HG03045 (cell line): Measurements from ENCODE around the gene TM9SF3.

Source experiments
- ATAC-seq: cut with Tn5 transposase; IDR thresholded peaks from one replicate; pipeline ENCODE4 v1.9.1; 2021; ENCODE audit warnings: mild to moderate bottlenecking, moderate library complexity; ENCODE audit not compliant: unreplicated experiment

TM9SF3 gene

DNA sequence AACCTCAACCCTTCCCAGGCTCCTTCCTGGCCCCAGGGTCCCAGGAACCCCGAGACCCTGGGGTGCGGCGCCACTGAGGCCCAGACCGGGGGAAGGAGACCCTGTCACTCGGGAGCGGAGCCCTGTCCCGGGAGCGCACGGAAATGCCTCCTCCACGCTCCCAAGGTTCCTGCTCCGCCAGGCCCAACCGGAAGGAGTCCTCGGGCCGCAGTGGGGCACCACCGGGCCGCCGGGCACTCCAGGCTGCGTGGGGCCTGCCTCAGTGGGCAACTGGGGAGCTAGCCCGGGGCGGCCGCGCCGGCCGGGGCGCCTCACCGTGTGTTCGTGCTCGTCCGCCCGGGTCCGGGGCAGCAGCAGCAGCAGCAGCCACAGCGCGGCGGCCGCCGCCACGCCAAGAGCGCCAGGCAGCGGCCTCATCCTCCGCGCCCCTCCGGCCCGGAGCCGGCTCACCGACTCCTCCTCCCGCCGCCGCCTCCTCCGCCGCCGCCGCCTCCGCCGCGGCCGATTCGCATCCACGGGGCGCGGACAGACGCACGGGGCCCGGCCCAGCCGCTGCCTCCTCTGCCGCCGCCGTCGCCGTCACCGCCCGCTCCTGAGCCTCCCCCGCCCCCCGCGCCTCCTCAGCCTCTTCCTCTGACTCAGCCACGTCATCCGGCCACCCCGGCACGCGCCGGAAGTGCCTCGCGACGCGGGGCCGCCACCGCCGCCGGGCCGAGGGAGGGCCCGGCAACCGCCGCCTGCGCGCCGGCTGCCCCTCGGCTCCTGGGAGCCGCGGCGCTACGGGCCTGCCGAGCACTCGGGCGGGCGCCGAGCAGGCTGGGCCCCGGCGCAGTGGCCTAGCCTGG, at the start of gene TM9SF3:
Gene TM9SF3 (minus strand): TSS at position 594 of the 845 bp plus-strand sequence. CDS start 177 bp downstream, at position 417.
- ATAC-seq, result peak; percentile 77

DNA sequence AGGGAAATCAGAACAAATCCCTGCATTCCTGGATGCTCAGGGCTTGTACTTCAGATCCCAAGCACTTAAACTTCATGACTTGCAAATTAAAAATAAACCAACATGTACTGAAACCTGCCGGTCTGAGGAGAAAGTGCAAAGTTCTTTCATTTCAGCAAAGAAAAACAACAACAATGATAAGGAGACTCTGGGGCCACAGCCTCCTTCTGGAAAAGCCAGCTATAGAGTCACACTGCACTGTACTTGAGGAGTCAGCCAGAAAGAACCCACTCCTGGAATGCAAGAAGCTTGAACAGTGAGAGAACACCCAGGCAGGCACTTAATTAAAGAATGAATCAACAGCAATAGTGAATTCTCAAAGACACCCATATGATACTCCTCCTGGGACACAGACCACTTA, 49.7 kb upstream of the TM9SF3 start:
- ATAC-seq, result no peak

DNA sequence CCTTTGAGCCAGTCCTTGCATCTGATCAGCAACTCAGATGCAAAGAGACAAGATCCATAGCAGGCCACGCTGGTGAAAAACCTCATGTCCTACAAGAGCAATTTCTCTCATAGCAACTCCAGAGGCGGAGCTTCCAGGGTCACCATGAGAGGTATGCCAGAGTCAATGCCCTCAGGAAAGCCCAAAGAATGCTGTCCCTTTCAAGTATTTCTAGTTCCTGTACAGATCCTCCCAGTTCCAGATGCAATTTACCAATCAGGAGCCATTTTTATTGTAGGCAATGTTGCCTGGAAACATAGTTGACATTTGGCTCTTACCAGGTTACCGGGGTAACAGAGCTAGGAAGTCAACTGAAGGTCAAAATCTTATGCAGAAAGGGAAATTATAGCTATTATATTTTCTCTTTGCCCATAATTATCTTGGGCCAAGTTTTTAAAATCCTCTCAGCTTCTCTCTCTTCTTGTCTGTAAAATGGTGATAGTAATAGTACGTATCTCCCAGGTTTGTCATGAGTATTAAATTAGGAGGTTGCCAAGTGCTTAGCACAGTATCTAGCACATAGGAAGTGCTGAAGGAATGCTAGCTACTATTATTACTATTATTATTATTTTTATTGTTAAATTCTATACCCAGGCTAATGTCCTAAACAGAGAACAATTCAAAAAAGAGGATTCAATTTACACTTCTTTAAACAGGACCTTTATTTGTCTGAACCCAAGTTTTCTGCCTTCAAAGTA, 46.3 kb upstream of the TM9SF3 start:
- ATAC-seq, result no peak

DNA sequence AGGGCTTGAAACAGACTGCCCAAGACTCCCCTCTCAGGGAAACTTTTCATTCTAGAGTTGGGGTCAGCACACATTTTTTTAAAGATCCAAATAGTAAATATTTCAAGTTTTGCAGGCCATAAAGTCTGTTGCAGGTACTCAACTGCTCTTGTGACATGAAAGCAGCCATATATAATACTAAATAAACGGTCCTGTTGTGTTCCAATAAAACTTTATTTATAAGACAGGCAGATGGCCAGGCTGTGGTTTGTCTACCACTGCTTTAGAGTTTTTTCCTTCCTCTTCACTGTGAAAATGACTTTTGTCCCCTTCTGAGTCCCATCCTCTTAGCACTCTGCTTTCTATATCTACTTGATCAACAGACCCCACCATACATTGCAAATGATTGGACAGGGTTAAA, 40.5 kb upstream of the TM9SF3 start:
- ATAC-seq, result no peak

DNA sequence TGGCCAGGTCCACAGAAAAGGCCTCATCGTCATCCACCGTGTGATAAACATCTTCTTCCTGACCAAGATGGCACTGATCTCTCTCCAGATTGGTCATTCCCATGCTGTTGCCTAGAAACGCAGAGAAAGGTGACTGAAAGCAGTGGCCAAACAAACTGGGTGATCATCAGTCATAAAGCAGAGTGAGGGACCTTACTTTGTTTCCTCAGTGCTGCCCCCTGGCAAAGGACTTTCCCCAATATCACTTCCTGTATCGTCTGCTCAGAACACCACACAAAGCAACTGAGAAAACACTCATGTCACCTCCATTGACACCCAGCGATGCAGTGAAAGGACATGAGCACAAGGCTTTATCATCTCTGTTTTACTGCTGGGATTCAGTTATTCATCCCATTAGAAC, 40.0 kb upstream of the TM9SF3 start:
- no peak for ATAC-seq

DNA sequence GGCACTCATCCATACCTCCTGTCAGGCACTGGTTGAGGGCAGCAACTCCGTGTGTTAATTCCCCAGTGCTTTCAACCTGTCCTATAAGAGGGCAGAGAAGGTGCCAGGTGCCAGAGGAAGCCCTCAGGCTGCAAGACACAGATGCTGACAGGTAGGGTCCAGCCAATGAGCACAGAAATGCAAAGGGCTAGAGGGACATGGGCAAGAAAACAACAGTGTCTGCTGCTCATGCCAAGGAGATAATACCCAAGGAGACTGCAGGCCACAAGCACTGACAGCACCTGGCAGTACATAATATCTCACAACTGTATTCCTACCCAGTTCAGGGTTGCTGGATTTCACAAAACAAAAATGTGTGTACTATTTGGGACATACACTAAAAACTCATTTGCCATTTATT, 38.4 kb upstream of the TM9SF3 start:
- no peak for ATAC-seq

DNA sequence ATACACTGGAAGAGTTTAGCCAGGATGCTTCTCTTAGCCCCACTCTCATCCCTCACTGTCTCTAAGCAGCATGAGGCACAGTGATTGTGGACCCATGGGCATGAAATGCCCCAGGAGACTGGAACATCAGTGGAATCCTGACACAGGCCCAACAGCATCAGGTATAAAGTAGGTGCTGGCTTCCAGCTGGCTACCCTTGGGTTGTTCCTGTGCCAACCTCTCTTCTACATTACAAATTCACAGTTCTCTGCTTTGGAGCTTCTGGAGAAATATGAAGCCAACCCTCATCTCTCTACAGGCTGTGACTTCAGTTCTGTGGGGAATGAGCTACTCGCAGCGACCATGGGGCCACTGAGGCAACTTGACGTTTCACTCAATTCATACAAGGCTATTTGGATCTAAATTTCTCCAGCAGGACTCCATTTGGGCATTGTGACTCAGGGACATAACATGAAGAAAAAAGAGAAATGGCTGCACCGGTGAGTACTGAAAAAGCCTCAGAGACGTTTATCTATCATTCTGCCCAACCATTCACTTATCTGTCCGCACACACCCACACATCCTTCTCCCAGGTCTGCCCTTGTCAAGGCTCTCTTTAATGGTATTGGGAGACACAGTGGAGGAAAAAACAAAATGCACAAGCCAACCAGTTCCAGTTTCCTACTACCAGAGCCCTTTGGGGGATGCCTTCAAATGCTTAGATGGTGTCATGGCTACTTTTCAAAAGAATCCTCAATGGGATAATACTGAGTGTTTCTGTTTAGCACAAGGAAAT, 35.4 kb upstream of the TM9SF3 start:
- ATAC-seq, result no peak

DNA sequence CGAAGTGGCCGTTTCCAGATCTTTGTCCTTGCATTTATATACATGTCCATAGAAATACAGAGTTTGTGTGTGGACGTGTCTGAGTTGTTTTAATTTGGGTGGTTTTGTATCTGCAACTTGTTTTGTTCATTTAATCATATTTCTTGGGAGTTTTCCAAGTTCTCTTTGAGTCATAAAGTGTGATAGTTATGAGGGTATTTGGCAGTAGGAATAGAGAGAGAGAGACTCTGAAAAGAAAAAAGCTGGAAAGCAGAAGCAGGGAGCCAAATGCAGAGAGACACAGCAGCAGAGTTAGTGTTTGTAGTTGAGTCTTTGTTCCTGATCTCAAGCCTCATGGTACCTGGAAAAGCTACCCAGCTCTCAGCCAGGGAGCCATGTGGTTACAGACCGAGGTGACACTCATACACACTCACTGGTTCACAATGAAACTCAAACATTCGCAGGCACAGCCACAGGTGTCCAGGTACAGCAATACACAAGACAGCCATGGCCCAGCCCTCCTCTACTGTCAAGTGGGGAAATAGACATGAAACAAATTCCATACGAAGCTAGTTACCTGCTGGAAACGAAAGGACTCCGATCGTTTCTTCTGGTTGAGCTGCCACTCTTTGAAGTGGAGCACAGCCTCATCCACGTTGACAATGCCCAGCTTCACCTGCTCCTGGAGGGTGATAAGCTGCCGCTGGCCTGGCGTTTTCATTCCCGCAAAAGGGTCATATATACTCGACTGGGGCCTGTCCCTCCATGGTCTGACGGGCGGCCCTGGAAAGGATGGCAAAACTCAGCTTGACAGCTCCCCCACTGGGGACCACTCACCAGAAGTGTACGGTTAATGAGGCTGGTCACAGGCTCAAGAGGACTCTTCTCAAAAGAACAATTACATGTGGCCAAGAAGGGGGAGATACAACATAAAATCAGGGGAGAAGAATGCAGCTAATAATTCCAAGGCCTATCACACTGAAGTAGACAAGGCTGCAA, 33.3 kb upstream of the TM9SF3 start:
- ATAC-seq, result no peak

DNA sequence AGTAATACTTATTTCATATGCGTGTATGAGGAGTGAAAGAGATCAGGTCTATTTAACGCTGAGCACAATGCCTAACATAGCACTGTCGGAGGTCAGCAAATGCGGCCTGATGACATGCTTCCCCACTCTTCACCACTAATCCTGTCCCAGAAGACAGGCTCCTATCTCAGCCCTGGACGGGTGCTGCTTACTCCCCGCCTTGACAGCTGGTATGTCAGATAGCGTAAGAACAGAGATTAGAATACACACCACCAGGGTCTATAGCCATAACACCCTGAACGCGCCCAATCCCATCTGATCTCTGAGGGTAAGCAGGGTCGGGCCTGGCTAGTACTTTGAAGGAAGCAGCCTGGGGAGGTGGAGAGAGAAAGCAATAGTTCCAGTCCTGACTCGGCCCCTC, 32.3 kb upstream of the TM9SF3 start:
- ATAC-seq, result no peak

DNA sequence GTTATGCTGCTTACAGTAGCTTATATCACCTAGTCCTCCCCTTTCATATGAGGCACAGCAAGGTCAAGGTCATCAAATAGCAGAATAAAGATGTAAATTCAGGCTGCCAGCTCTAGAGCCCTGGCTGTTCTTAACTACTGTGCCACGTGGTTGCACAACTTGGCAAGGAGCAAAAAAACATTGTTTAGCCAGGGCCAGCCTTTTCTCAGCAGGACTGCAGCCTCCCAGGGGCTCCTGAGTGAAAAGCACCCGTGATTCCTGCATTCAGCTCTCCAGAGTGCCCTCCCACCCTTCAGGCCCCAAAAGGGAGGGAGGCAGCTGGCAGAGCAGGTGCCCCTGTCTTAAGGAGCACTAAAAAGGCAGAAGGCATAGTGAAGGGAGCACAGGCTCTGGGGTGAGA, 31.8 kb upstream of the TM9SF3 start:
- ATAC-seq, result no peak

DNA sequence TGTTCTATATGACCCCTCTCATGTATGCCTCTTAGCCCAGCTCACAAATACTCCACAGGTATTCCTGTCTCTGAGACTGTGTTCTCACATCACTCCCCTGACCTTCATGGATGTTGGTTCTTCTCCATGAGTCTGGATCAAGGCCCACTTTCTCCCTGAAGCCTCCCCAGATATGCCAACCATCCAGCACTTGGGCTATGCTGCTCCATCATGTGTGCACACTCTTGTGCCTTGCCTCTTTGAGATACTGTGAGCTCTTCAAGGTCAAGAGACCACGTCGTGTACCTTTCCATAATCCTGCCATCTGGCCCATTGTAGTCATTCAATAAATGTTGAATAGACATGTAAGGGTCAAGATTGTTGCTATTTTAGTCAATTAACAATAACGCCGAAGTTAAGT, 30.1 kb upstream of the TM9SF3 start:
- ATAC-seq, result no peak

DNA sequence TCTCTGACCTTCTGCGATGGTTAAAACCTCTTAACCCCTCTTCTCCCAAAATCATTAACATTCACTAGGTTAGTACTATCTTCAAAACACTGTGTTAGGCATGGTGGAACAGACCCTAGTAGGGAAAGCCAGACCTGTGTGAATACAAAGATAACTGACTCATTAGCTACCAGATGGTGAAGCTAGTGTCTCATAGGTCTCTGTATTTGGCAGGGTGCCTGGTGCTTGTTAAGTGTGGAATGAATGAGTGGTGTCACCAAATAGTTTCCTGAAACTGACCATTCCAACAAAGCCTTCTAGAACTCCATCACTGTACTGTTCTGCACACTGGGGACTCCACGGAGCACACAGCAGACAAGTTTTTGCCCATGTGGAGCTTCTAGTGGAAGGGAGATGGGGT, 27.7 kb upstream of the TM9SF3 start:
- no peak for ATAC-seq

DNA sequence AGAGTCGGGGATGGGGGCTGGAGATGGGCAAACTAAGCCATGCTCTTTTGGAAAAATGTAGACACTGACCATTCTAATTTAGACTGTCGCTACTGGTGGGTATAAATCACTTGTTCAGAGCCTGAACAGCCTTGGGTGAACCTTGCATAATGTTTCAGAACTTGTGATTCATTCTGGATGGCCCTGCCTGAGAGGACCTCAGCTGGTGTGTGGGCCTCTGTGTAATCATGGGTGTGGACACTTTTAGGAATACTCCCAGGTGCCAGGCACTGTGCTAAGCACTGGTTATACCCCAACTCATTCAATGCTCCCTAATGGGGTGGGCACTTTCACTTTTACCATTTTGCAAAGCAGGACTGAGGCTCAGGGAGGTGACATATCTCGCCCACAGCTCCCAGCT, 26.8 kb upstream of the TM9SF3 start:
- ATAC-seq, result no peak

DNA sequence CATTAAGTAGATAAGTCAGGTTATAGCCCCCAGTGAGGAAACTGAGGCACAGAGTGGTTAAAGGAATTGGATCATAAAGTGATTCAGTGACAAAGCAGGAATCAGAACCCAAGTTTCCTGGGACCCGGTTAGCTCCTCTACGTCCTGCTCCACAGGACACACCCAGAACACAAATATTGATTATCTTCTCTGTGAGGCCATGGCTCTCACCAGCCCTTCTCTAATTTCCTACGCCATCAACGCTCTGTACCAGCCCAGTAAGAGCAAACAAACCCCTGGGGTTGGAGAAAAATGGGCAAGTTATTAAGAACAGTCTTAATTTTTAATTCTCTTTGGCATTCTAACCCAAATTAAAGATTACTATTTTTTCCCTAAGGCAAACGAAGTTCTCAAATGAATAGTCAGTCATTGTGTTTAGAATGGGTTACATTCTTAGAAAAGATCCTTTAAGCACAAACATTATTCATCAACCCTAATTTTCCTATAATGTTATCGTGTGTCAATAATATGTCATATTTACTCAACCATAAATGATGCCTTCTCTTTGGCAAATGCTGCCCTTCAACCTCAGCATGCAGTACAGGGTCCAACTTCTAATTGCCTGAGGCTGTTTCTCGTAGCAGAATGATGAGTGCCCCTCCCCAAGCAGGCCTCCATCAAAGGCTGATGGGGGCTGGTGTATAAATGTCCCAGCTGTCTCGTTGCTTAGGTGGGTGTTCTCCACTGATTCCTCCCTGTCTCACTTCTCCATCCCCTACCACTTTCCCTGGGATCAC, 25.4 kb upstream of the TM9SF3 start:
- no peak for ATAC-seq

DNA sequence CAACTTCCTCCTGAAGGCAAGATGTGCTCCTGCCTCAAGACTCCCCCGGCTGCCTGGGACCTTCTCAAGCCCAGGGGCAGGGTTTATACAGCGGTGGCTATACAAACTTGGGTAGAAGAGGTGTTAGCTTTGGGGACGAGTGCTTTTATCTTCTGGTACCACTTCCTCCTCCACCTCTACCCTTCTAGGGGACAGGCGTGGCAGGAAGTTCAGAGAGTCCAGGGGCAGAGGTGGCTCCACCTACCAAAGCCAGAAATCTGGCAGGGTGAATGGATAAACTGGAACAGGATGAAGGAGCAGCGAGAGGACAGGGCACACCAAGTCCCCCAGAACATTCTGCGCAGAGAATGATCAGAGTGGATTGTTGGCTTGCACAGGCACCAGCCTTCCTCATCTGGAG, 24.0 kb upstream of the TM9SF3 start:
- ATAC-seq, result no peak

DNA sequence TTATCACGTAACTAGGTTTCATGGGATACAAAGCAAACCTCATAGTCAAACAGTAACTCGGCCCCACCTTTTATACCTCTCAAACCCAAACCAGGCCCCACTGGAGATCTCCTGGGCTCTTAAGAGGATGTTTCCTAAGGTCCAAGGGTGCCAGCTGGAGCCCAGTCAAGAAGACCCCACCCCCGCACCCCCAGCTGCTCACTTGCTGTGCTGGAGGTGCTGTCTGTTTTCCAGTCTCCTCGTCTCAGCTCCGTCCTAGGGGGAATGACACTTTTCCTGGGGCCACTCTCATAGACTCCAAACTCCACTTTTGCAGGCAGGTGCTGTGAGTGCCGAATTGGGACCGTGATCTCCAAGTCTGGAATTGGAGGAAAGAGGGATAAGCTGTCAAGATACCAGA, 22.7 kb upstream of the TM9SF3 start:
- no peak for ATAC-seq

DNA sequence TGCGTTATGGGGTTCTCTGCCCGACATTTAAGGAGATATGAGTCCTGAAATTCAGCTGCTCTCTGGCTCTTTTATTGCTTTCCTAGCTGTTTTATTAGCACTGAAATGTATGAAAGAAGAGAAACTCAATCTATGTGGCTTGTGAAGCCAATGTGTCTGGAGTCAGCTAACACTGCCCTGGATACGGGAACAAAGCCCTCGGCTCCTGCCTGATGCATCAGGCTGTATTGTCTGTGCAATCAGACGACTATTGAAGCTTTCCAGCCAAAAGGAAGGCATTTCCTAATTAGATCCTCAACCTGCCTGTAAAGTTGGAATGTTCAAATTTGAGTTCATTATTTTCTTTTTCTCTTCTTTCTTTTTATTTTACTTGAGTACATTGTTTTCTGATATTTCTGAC, 22.0 kb upstream of the TM9SF3 start:
- ATAC-seq, result no peak

DNA sequence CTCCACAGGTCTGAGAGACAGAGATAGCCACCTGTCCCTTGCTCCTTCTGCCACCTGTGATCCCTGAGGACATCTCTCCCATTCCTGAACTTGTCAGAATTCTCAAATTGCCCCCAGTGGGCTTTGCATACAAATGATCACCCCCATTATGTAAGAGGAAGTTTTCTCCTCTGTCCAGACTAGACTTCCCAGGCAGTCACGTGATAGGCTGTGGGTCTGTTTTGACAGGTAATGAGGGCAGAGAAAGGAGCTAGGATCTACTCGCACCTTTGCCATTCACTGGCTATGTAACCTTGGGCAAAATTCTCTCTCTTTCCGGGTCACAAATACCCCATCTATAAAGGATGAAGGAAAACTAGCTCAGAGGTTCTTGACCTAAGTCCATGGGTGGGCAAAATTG, 21.4 kb upstream of the TM9SF3 start:
- ATAC-seq, result no peak

DNA sequence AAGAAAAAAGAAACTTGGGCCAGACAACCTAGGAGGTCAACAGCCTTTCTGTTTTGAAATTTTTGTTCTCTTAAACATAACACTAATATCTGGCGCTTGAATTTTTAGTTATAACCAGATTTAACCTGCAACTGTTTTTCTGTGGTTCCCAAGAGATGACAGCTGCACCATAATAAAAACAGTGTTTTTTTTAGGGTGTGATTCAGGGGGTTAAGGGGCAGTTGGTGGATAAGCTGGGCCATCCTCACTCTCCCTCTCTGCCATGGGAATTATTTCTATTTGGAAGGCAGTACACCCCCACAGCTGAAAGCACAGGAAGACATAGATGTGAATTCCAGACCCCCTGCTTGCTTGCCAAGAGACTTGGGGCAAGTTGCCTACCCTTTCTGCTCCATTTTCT, 20.1 kb upstream of the TM9SF3 start:
- no peak for ATAC-seq

DNA sequence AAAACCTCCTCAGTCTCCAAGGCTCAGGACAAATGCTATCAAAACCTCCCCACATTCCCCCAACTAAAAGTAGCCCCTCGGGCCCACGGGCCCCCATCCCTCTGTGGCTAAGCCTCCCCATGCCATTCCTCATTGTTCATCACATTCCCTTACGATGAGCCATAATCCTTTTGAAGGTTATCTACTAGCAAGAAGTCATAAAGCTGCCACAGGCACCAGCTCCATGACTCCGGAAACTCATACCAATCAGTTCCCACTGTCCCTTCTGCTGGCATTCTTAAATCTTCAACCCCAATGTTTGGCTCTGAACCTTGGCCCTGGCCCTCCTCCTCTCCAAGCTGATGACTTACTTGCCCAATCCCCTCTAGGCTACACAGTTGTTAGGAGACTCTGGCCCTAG, 19.4 kb upstream of the TM9SF3 start:
- no peak for ATAC-seq
